IMR-90 (cell line): Measurements from ENCODE around the gene CCDC61. TPM values are rescaled to one million over a fixed set of nuclear protein-coding genes. Genes with fewer than 3 reads are reported as not detected.
A peak's percentile ranks its signal among the peaks of the same experiment; 100 is the strongest.

Source experiments
- ATAC-seq: fragments of 200-7000 bp; cut with Tn5 transposase; 2 replicates; pipeline ENCODE4 v1.9.1; 2020; ENCODE audit warnings: low read depth, mild to moderate bottlenecking, moderate library complexity
- BruUV-seq: library from RNA; stranded (reverse); fragments of 400-500 nt; replicated peaks from 2 replicates; lab custom pipeline; 2021; lab: Mats Ljungman, UMichigan
- CTCF ChIA-PET: fragments of 300-600 bp; formaldehyde crosslinking; extraction: SDS; loops from one replicate; lab custom pipeline; 2021; ENCODE audit warnings: antibody characterized with exemption; lab: Yijun Ruan, JAX
- POLR2A ChIA-PET: fragments of 300-600 bp; sonication (Branson Sonifier 250); formaldehyde crosslinking; loops from one replicate; lab custom pipeline; 2022; ENCODE audit warnings: antibody characterized with exemption; ENCODE audit not compliant: unreplicated experiment; lab: Charles Lee
- DNase-seq: peaks from one replicate; pipeline ENCODE4 v3.0.0; 2013
- H2AFZ ChIP-seq: replicated peaks from 2 replicates; pipeline ENCODE3; 2013; ENCODE audit warnings: low read length, mild to moderate bottlenecking; ENCODE audit not compliant: poor library complexity
- H2AK5ac ChIP-seq: 2 replicates; pipeline ENCODE4 v1.6.1; 2013; ENCODE audit warnings: low read depth, low read length, inconsistent platforms
- H2AK9ac ChIP-seq: replicated peaks from 2 replicates; pipeline ENCODE3; 2013; ENCODE audit warnings: mild to moderate bottlenecking, low read depth, low read length, moderate library complexity; ENCODE audit not compliant: poor library complexity
- H2BK120ac ChIP-seq: 2 replicates; pipeline ENCODE4 v1.6.1; 2013; ENCODE audit warnings: low read depth, low read length, inconsistent platforms
- H2BK15ac ChIP-seq: 3 replicates; pipeline ENCODE4 v1.6.1; 2013; ENCODE audit warnings: low read depth, low read length, inconsistent platforms
- H2BK20ac ChIP-seq: 2 replicates; pipeline ENCODE4 v1.6.1; 2013; ENCODE audit warnings: low read depth, mild to moderate bottlenecking, inconsistent platforms, low read length, moderate library complexity
- H2BK5ac ChIP-seq: 2 replicates; pipeline ENCODE4 v1.6.1; 2013; ENCODE audit warnings: mild to moderate bottlenecking, low read depth, low read length, inconsistent platforms; ENCODE audit not compliant: poor library complexity, severe bottlenecking
- H3K14ac ChIP-seq: replicated peaks from 2 replicates; pipeline ENCODE4 v1.6.1; 2013; ENCODE audit warnings: low read depth, low read length, inconsistent platforms
- H3K18ac ChIP-seq: 2 replicates; pipeline ENCODE4 v1.6.1; 2013; ENCODE audit warnings: low read depth, low read length, control low read depth
- H3K23ac ChIP-seq: 2 replicates; pipeline ENCODE4 v1.6.1; 2013; ENCODE audit warnings: low read depth, low read length, inconsistent platforms
- H3K27ac ChIP-seq: 2 replicates; pipeline ENCODE4 v1.5.1; 2013; ENCODE audit warnings: mild to moderate bottlenecking, control low read depth, low read length; ENCODE audit not compliant: insufficient read depth
- H3K27me3 ChIP-seq: 2 replicates; pipeline ENCODE4 v1.6.1; 2013; ENCODE audit warnings: low read length; ENCODE audit not compliant: control insufficient read depth, insufficient read depth
- H3K36me3 ChIP-seq: 2 replicates; pipeline ENCODE4 v1.6.1; 2013; ENCODE audit warnings: low read length, mixed read lengths; ENCODE audit not compliant: control insufficient read depth, insufficient read depth
- H3K4ac ChIP-seq: 2 replicates; pipeline ENCODE4 v1.6.1; 2013; ENCODE audit warnings: low read depth, low read length, inconsistent platforms
- H3K4me1 ChIP-seq: 2 replicates; pipeline ENCODE4 v1.6.1; 2013; ENCODE audit warnings: low read length, mixed read lengths; ENCODE audit not compliant: control insufficient read depth, insufficient read depth
- H3K4me2 ChIP-seq: 2 replicates; pipeline ENCODE4 v1.6.1; 2013; ENCODE audit warnings: low read depth, mild to moderate bottlenecking, control low read depth, low read length, moderate library complexity
- H3K4me3 ChIP-seq: 2 replicates; pipeline ENCODE4 v1.5.1; 2013; ENCODE audit warnings: low read depth, mild to moderate bottlenecking, control low read depth, low read length, moderate library complexity; ENCODE audit not compliant: insufficient read depth
- H3K56ac ChIP-seq: 2 replicates; pipeline ENCODE4 v1.6.1; 2013; ENCODE audit warnings: low read length, inconsistent platforms; ENCODE audit not compliant: insufficient read depth; ENCODE audit errors: extremely low read depth
- H3K79me1 ChIP-seq, 2 experiments: 2 replicates each; pipeline ENCODE4 v1.6.1; 2013; ENCODE audit warnings: low read length in 2 of 2, inconsistent platforms in 1 of 2, low read depth in 1 of 2
- H3K9ac ChIP-seq: 2 replicates; pipeline ENCODE4 v1.6.1; 2013; ENCODE audit warnings: low read depth, low read length, control low read depth
- H3K9me1 ChIP-seq: 2 replicates; pipeline ENCODE4 v1.6.1; 2013; ENCODE audit warnings: low read length, inconsistent platforms; ENCODE audit not compliant: insufficient read depth
- H3K9me3 ChIP-seq: 2 replicates; pipeline ENCODE4 v1.6.1; 2013; ENCODE audit warnings: low read length; ENCODE audit not compliant: control insufficient read depth, insufficient read depth
- H4K20me1 ChIP-seq: 2 replicates; pipeline ENCODE4 v1.6.1; 2013; ENCODE audit warnings: low read length, inconsistent platforms; ENCODE audit not compliant: insufficient read depth
- H4K5ac ChIP-seq: 2 replicates; pipeline ENCODE4 v1.6.1; 2013; ENCODE audit warnings: mild to moderate bottlenecking, low read depth, low read length, control low read depth
- H4K8ac ChIP-seq, 2 experiments: 2 replicates each; pipeline ENCODE4 v1.6.1; 2013; ENCODE audit warnings: low read depth in 2 of 2, low read length in 2 of 2, control low read depth in 1 of 2, inconsistent platforms in 1 of 2
- H4K91ac ChIP-seq: 2 replicates; pipeline ENCODE4 v1.6.1; 2013; ENCODE audit warnings: low read depth, low read length, inconsistent platforms; ENCODE audit not compliant: insufficient read depth
- BHLHE40 ChIP-seq: fragments of 150-350 bp; IDR thresholded peaks from 2 replicates; pipeline ENCODE4 v1.6.1; 2016; ENCODE audit warnings: mild to moderate bottlenecking, low read depth, low read length
- CEBPB ChIP-seq: IDR thresholded peaks from 2 replicates; pipeline ENCODE4 v1.6.1; 2012; ENCODE audit warnings: low read depth, low read length, improper control_type of control experiment
- CHD1 ChIP-seq: IDR thresholded peaks from 2 replicates; pipeline ENCODE4 v1.6.1; 2012; ENCODE audit warnings: low read depth, low read length, improper control_type of control experiment
- FOS ChIP-seq: fragments of 150-350 bp; IDR thresholded peaks from 2 replicates; pipeline ENCODE4 v1.6.1; 2016; ENCODE audit warnings: low read depth, low read length
- MAFK ChIP-seq: IDR thresholded peaks from 2 replicates; pipeline ENCODE4 v1.6.1; 2012; ENCODE audit warnings: low read depth, low read length, improper control_type of control experiment
- NFE2L2 ChIP-seq: fragments of 150-350 bp; IDR thresholded peaks from 2 replicates; pipeline ENCODE4 v1.6.1; 2016; ENCODE audit warnings: low read depth, mild to moderate bottlenecking, low read length
- RAD21 ChIP-seq: IDR thresholded peaks from 2 replicates; pipeline ENCODE4 v1.6.1; 2012; ENCODE audit warnings: low read length, improper control_type of control experiment
- RCOR1 ChIP-seq: IDR thresholded peaks from 2 replicates; pipeline ENCODE4 v1.6.1; 2012; ENCODE audit warnings: mild to moderate bottlenecking, low read length, improper control_type of control experiment; ENCODE audit not compliant: insufficient replicate concordance
- SMC3 ChIP-seq: fragments of 150-350 bp; IDR thresholded peaks from 2 replicates; pipeline ENCODE4 v1.6.1; 2016; ENCODE audit warnings: low read depth, mild to moderate bottlenecking, antibody characterized with exemption, low read length, moderate library complexity
- WGBS, 2 experiments: methylation state at CpG; one replicate each; pipeline versions ENCODE4 v1.1.5 to v1.1.7; 2013; ENCODE audit warnings: missing lambda C conversion rate in 2 of 2; ENCODE audit not compliant: insufficient read length in 1 of 2; ENCODE audit errors: extremely low coverage in 2 of 2; 5-methylcytosine and 5-hydroxymethylcytosine counted together
- dilution Hi-C: fragments of 300-500 bp; cut with HindIII; formaldehyde crosslinking; loops from one replicate; pipeline ENCODE4 v1.14.3; 2018; ENCODE audit warnings: low sequenced_read_pairs; ENCODE audit not compliant: unreplicated experiment
- in situ Hi-C: fragments of 300-500 bp; cut with MboI; formaldehyde crosslinking; loops from 3 replicates; pipeline ENCODE4 v1.14.3; 2019; ENCODE audit warnings: low sequenced_read_pairs, inconsistent platforms, mixed read lengths
- intact Hi-C: fragments of 100-400 bp; cut with micrococcal nuclease; formaldehyde crosslinking; loops from 2 replicates; pipeline ENCODE4 v1.10.0; 2022
- polyA plus RNA-seq, 3 experiments: library from polyadenylated mRNA; depleted of rRNA; stranded (reverse); fragments of >200 nt; gene quantifications; 2 replicates each; pipeline ENCODE4 v1.2.3, GENCODE V29; 2012; ENCODE audit warnings: low replicate concordance in 1 of 3
- total RNA-seq: library from RNA; depleted of rRNA; stranded (reverse); fragments of >200 nt; gene quantifications from 2 replicates; pipeline ENCODE4 v1.2.3, GENCODE V29; 2012
- TF ChIP-seq, protein P1 (sequence below): fragments of 150-350 bp; IDR thresholded peaks from 2 replicates; pipeline ENCODE4 v1.6.1; 2017; ENCODE audit warnings: mild to moderate bottlenecking, antibody characterized with exemption, low read length, low read depth
- TF ChIP-seq, protein P2 (sequence below): fragments of 150-350 bp; IDR thresholded peaks from 2 replicates; pipeline ENCODE4 v1.6.1; 2016; ENCODE audit warnings: low read depth, mild to moderate bottlenecking, low read length, moderate library complexity, borderline replicate concordance

The CCDC61 gene
- total and polyA plus RNA-seq, 2 of the 4 experiments (the other 2 are of a cell fraction): 3.2 to 9.1 TPM

DNA sequence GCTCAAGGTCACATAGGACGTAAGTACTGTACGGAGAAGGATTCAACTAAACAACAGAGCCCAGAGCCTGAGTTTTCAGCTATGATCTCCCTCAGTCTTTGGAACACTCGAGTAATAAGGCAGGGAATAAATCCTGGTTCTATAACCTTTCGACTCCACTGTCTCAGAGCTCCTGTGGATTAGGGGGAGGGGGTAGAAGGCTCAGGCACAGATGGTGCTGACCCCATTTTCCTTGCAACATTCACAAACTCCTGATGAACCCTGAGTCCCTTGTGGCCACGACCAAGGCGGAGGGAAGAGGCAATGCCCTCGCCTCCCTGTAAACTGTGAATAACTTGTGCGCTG is 43.0 kb upstream of the CCDC61 start:
- no peak overlapping the region for H2BK120ac ChIP-seq
- no peaks in the 10 kb centered on the region for H3K9me3 ChIP-seq
- H3K14ac ChIP-seq: no peak overlapping the region
- CTCF ChIA-PET: no interaction called here
- no peak for DNase-seq
- H3K4me2 ChIP-seq: no peak overlapping the region
- no peaks in the 10 kb centered on the region for H3K9me1 ChIP-seq
- H2BK5ac ChIP-seq: no peak overlapping the region
- POLR2A ChIA-PET: interaction anchor here (0.6 kb wide), 1 partner anchor 744 kb away, joined by 7 read pairs; no protein-coding TSS in a partner anchor
- H3K4me1 ChIP-seq: no peaks in the 10 kb centered on the region
- no peak overlapping the region for H2BK15ac ChIP-seq
- H3K56ac ChIP-seq: no peak overlapping the region
- no CpG with 5 or more reads among the region's 8 CpGs for WGBS, 2 experiments
- no peak overlapping the region for H2AK5ac ChIP-seq
- H3K27ac ChIP-seq: no peak overlapping the region
- no peak overlapping the region for H3K4me3 ChIP-seq
- no peak overlapping the region for H3K9ac ChIP-seq
- in situ Hi-C loops (no loop called here), intact Hi-C loops (no loop called here), dilution Hi-C loops (no loop called here)
- H4K20me1 ChIP-seq: no peaks in the 10 kb centered on the region
- no TSS peak for BruUV-seq
- no peak overlapping the region for H2AK9ac ChIP-seq
- H3K4ac ChIP-seq: no peak overlapping the region
- H2BK20ac ChIP-seq: no peak overlapping the region
- H4K91ac ChIP-seq: no peak overlapping the region
- no peaks in the 10 kb centered on the region for H3K36me3 ChIP-seq
- H3K79me1 ChIP-seq: no peaks in the 10 kb centered on the region
- no peaks in the 10 kb centered on the region; the same call in 1 of the 2 replicates for H3K27me3 ChIP-seq
- no peak overlapping the region for H4K5ac ChIP-seq
- no peak overlapping the region for H4K8ac ChIP-seq
- no peak for ATAC-seq
- peak overlapping the region; percentile 67 for H2AFZ ChIP-seq
- TF ChIP-seq, protein P1, sequence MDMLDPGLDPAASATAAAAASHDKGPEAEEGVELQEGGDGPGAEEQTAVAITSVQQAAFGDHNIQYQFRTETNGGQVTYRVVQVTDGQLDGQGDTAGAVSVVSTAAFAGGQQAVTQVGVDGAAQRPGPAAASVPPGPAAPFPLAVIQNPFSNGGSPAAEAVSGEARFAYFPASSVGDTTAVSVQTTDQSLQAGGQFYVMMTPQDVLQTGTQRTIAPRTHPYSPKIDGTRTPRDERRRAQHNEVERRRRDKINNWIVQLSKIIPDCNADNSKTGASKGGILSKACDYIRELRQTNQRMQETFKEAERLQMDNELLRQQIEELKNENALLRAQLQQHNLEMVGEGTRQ: no peak
- TF ChIP-seq, protein P2, sequence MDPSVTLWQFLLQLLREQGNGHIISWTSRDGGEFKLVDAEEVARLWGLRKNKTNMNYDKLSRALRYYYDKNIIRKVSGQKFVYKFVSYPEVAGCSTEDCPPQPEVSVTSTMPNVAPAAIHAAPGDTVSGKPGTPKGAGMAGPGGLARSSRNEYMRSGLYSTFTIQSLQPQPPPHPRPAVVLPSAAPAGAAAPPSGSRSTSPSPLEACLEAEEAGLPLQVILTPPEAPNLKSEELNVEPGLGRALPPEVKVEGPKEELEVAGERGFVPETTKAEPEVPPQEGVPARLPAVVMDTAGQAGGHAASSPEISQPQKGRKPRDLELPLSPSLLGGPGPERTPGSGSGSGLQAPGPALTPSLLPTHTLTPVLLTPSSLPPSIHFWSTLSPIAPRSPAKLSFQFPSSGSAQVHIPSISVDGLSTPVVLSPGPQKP: no peak
- TF ChIP-seq BHLHE40 (no peak), RCOR1 (no peak), FOS (no peak), NFE2L2 (no peak), MAFK (no peak), CHD1 (no peak), RAD21 (no peak), CEBPB (no peak), SMC3 (no peak)
- no peak overlapping the region for H3K23ac ChIP-seq
- no peak overlapping the region for H3K18ac ChIP-seq
